ENCODE data around the gene FOXP1.

Gene FOXP1

DNA sequence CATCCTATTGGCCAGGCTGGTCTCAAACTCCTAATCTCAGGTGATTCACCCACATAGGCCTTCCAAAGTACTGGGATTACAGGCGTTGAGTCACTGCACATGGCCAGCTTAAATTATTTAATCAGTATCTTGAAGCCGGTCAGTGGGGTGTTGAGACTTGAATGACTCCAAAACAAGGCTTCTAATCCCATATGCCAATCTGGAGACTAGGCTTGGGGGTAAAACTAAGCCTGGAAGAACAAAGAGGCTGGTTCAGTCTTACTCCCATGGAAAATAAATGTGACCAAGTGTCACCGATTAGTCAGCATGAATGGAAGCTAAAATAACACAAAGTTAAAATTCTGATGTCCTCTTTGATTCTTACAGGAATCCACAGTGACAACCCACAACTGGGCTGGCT, 509.1 kb downstream of the FOXP1 start:
- DNase-seq (ENCODE audit: low read depth): no peak

DNA sequence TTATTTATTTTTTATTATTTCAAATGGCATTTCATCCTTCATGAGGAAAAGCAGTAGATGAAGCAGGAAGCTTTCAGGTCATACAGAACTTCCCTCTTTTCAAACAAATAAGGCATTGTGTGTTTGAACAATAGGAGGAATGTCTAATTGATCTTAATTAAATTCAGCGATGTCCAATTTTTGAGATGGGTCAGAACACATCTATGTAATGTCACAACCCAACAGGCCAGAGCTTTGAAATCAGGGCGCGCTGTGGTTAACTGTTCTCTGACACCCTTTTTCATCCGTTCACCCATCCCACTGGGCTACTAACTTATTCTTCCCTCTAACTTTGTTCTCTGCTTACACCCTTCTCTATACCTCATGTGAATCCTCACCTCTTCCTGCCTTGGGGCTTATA, 510.5 kb downstream of the FOXP1 start:
- no peak for DNase-seq (ENCODE audit: low read depth)

GRCh38 chr3:71072287-71072686, 511.2 kb downstream of the FOXP1 start:
- no peak for DNase-seq (ENCODE audit: low read depth)

GRCh38 chr3:71070497-71071463, 512.7 kb downstream of the FOXP1 start:
- DNase-seq (ENCODE audit: low read depth): no peak

DNA sequence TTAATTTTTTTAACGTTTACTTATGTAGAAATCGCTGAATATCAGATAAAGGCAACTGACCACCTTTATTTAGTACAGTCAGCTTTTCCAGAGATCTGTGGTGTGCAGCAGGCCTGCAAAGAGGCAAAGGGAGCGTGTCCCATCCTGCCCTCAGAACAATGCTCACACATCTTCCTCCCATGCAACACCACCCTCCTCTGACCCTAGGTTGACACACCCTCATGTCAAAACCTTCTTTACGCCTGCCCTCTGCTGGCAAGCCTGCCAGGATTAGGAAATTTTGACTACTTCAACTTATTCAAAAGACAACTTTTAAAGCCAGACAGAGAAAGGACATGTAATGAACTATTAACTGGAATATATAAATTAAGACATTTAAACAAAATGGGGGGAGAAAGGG, 513.7 kb downstream of the FOXP1 start:
- no peak for DNase-seq (ENCODE audit: low read depth)

- no peak for DNase-seq (ENCODE audit: low read depth)
These were observed 515.4 kb downstream of the FOXP1 start for GRCh38 chr3:71067977-71068654.

DNA sequence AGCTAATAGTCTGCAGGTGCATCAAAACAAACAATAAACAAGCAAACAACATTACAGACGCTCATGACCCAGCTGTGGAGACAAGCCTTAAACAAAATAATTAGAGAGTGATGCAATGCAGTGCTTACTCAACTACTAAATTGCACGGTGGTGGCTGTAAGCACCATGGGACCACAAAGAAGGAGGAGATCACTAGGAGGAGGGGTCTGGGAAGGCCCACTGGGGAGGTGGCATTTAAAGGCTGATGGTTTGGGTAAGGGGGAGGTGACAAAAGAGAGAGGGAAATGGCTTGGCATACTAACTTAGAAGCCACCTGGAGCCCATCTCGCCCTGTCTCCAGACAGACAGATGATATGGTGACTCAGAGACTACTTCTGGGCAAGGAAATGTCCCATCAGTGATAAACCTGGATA, 516.7 kb downstream of the FOXP1 start:
- no peak for DNase-seq (ENCODE audit: low read depth)

DNA sequence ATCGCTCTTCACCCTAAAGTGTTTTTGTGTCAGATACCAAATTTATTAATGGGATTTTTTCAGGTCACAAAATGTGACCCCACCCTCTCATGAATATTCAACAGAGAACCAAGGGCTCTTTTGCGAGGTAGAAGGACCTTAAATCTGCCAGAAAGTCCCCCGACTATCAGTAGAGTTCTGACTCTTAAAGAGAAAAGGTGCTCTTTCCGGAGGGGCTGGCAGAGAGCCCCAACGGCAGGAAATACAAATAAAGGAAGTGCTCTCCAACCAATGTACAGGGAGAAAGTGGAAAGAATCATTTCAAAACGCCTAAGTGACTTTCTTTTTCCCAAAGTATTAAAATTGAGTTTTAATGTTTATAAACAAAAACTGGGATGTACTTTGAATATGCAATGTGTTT, 517.2 kb downstream of the FOXP1 start:
- DNase-seq (ENCODE audit: low read depth): no peak

- DNase-seq (ENCODE audit: low read depth): no peak
These were observed 517.8 kb downstream of the FOXP1 start for GRCh38 chr3:71065764-71066013.

DNA sequence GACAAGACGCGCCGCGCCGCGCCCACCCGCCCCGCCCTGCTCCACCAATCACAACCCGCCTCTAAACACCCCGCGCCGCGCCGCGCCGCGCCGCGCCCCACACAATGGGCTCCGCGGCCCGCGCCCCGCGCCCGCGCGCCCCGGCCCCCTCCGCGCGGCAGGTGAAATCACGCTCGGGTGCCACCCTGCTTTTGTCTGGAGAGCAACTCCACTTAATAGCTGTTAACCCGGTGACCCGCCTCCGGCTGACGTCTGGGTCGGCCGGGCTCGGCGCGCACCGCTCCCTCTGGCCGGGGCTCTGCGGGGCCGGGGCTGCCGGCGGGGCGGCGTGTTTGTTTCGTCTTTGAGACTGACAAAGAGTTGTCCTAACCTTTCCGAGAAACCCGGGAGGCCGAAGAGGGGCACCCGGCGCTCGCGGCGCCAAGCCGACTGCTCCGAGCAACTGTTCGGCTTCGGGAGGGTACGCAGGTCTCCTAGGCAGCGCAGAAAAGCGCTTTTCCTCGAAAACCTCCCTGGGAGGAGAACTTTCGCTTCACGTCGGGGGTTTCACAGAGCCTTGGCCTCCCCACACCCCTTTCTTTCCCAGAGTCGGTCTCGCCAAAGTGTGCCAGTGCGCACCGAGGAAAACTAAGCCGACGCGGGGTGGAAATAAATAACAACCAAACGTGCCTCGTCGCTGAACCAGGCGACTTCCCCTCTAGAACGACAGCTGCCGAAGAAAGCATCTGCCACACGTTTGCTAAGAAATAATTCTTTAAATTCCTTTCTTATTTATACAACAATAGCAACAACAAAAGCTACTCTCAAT, 518.4 kb downstream of the FOXP1 start:
- DNase-seq (ENCODE audit: low read depth): no peak

DNA sequence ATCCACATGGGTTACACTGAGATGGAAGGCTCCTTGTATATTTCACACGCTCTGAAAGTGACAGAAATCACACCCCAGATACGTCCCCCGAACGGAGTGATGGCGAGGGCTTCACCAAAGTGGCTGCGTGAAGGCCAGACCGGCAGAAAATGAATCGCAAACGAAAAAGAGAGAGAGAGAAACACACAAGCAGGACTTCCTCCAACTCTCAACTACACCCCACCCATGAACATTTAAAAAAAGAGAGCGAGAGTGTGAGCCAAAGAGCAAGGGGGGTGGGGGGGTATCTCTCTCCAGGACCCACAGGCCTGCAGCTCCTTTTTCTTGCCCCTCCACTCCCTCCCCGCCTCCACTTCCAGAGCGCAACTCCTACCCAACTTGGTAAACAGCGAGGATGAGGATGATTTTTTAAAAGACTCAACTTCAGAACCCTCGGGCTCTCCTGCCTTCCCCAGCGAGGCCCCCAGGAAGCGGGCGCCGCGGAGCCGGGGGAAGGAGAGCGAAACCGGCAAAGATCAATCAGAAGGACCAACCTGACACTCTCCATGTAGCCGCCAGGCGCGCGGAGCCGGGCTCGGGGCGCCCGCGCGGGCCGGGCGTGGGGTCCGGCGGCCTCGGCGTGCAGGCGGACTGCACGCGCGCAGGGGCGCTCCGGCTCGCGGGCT, 519.1 kb downstream of the FOXP1 start:
- DNase-seq (ENCODE audit: low read depth): no peak

DNA sequence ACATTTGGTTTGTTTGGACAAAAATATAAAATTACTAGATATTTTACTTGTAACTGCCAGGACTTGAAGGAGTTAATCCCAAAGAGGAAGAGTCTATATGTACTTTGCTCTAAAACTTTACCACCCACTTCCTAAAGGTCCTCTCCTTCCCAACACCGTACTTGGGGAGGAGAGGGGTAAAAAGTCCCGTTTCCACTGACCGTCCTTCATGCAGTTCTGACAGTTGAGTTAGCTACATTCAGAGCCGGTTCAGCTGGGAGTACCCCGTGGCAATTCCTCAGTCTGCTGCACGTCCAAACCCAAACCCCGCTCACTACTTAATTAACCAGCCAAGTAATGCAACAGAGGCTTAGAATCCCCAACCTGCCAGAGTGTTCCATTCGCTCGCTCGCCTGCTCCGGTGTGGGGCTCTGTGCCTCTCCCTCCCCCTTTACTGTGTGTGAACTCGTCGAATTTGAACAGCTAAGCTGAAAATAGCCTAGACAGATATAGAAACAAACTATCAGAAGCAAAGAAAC, 519.7 kb downstream of the FOXP1 start:
- DNase-seq (ENCODE audit: low read depth): no peak

- DNase-seq (ENCODE audit: low read depth): no peak
These were observed 520.4 kb downstream of the FOXP1 start for GRCh38 chr3:71062952-71063772.

GRCh38 chr3:71062037-71062932, 521.2 kb downstream of the FOXP1 start:
- no peak for DNase-seq (ENCODE audit: low read depth)

GRCh38 chr3:71061581-71061980, 521.9 kb downstream of the FOXP1 start:
- DNase-seq (ENCODE audit: low read depth): no peak

DNA sequence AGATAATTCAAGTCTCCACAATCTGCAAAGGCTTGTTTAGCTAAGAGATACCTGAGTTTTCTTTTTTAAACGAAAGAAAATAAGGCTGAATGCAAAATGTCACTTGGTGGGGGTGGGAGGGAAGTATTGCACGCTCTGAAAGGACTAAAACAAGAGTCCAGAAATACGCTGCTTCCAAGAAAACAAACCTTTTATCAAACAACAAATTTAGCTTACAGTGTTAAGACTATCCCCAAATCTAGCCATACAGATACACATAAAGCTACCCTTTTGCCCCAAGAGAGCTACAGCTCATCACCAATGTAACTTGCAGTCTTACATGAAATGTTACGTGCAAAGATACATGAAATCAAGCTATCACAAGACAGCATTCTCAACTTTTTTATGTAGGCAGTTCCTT, 522.5 kb downstream of the FOXP1 start:
- DNase-seq (ENCODE audit: low read depth): no peak

DNA sequence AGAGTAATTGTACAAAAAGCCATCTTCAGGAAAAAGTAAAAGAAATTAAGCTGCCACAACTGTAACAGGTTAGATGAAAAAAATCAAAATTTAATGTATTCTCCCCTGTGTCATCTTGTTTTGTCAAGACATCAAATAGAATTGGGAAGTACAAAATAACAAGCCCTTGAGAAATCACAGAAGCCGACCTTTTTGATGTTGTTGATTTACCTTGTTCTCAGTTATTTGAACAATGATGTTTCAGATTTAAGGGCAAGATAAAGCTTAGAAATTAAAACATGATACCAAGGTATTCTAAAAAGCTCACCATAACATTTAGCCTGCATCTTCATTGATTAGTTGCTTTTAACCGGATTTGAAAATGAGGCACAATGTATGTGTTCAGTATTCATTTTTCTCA, 523.0 kb downstream of the FOXP1 start:
- DNase-seq (ENCODE audit: low read depth): no peak

DNA sequence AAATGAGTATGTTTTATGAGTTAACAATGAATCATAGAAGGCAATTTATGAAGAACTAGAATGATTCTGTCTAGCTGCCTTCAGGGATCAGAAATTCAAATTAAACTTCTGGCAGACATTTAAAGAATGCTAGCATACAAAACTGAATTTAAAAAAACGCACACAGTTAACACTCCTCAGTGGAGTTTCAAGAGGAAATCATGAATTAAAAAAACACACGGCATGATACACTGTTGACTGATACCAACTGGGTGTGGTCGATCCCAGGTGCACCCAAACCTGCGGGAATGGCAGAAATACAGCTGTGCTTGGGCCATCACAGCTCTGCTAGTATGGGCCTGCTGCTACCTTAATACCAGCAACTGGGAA, 526.0 kb downstream of the FOXP1 start:
- DNase-seq (ENCODE audit: low read depth): no peak

GRCh38 chr3:71056327-71056726, 527.2 kb downstream of the FOXP1 start:
- DNase-seq (ENCODE audit: low read depth): no peak

All from non-pigmented ciliary epithelial cell (primary cell).